ENCODE data around the gene MBD5.

The MBD5 gene

GRCh38 chr2:148351437-148352143, 330.7 kb downstream of the MBD5 start:
- Histone ChIP-seq H3K4me1 (ENCODE audit: control insufficient read depth, insufficient read depth, low read length, poor library complexity, severe bottlenecking) (no peaks in the 10 kb centered on the region), H3K36me3 (ENCODE audit: control insufficient read depth, insufficient read depth, low read length) (no peaks in the 10 kb centered on the region), H3K4me3 (ENCODE audit: extremely low read depth, insufficient read depth, low read length, poor library complexity, severe bottlenecking) (no peak overlapping the region), H3K9me3 (ENCODE audit: control insufficient read depth, low read length) (no peaks in the 10 kb centered on the region), H3K27ac (ENCODE audit: low read depth, low read length, severe bottlenecking) (no peak overlapping the region)
- WGBS, 2 experiments (ENCODE audit: insufficient coverage in 2 of 2), result 86% methylated on average over 1 of the region's 2 CpGs; no CpG with 5 or more reads in 1 of the 2 experiments

GRCh38 chr2:148358375-148358774, 337.5 kb downstream of the MBD5 start:
- Histone ChIP-seq H3K4me3 (ENCODE audit: extremely low read depth, insufficient read depth, low read length, poor library complexity, severe bottlenecking) (no peak overlapping the region), H3K4me1 (ENCODE audit: control insufficient read depth, insufficient read depth, low read length, poor library complexity, severe bottlenecking) (peaks cover 5% of the 10 kb centered on the region), H3K9me3 (ENCODE audit: control insufficient read depth, low read length) (no peaks in the 10 kb centered on the region), H3K36me3 (ENCODE audit: control insufficient read depth, insufficient read depth, low read length) (no peaks in the 10 kb centered on the region), H3K27ac (ENCODE audit: low read depth, low read length, severe bottlenecking) (no peak overlapping the region)
- WGBS, 2 experiments (ENCODE audit: insufficient coverage in 2 of 2), result 100% methylated on average over 2 to 3 of the region's 6 CpGs

- H3K36me3 ChIP-seq (ENCODE audit: control insufficient read depth, insufficient read depth, low read length), result no peaks in the 10 kb centered on the region
- no peak overlapping the region for H3K4me3 ChIP-seq (ENCODE audit: extremely low read depth, insufficient read depth, low read length, poor library complexity, severe bottlenecking)
- H3K27ac ChIP-seq (ENCODE audit: low read depth, low read length, severe bottlenecking), result no peak overlapping the region
- WGBS, 2 experiments (ENCODE audit: insufficient coverage in 2 of 2), result no CpG with 5 or more reads among the region's 1 CpG
- peaks cover 5% of the 10 kb centered on the region for H3K4me1 ChIP-seq (ENCODE audit: control insufficient read depth, insufficient read depth, low read length, poor library complexity, severe bottlenecking)
- no peaks in the 10 kb centered on the region for H3K9me3 ChIP-seq (ENCODE audit: control insufficient read depth, low read length)
Observed at GRCh38 chr2:148360662-148361061, 339.8 kb downstream of the MBD5 start.

GRCh38 chr2:148362144-148362796, 341.4 kb downstream of the MBD5 start:
- Histone ChIP-seq H3K4me3 (ENCODE audit: extremely low read depth, insufficient read depth, low read length, poor library complexity, severe bottlenecking) (no peak overlapping the region), H3K27ac (ENCODE audit: low read depth, low read length, severe bottlenecking) (no peak overlapping the region), H3K9me3 (ENCODE audit: control insufficient read depth, low read length) (no peaks in the 10 kb centered on the region), H3K4me1 (ENCODE audit: control insufficient read depth, insufficient read depth, low read length, poor library complexity, severe bottlenecking) (peaks cover 5% of the 10 kb centered on the region), H3K36me3 (ENCODE audit: control insufficient read depth, insufficient read depth, low read length) (no peaks in the 10 kb centered on the region)
- WGBS, 2 experiments (ENCODE audit: insufficient coverage in 2 of 2), result 84 to 88% methylated on average over 8 to 10 of the region's 10 CpGs

- Histone ChIP-seq H3K9me3 (ENCODE audit: control insufficient read depth, low read length) (peaks cover 4% of the 10 kb centered on the region), H3K36me3 (ENCODE audit: control insufficient read depth, insufficient read depth, low read length) (peaks cover 6% of the 10 kb centered on the region), H3K4me3 (ENCODE audit: extremely low read depth, insufficient read depth, low read length, poor library complexity, severe bottlenecking) (no peak overlapping the region), H3K27ac (ENCODE audit: low read depth, low read length, severe bottlenecking) (no peak overlapping the region), H3K4me1 (ENCODE audit: control insufficient read depth, insufficient read depth, low read length, poor library complexity, severe bottlenecking) (no peaks in the 10 kb centered on the region)
- WGBS, 2 experiments (ENCODE audit: insufficient coverage in 2 of 2), result 92 to 100% methylated on average over 1 to 2 of the region's 3 CpGs
Observed at GRCh38 chr2:148375214-148375613, 354.3 kb downstream of the MBD5 start.

- Histone ChIP-seq H3K4me1 (ENCODE audit: control insufficient read depth, insufficient read depth, low read length, poor library complexity, severe bottlenecking) (no peaks in the 10 kb centered on the region), H3K36me3 (ENCODE audit: control insufficient read depth, insufficient read depth, low read length) (no peaks in the 10 kb centered on the region), H3K4me3 (ENCODE audit: extremely low read depth, insufficient read depth, low read length, poor library complexity, severe bottlenecking) (no peak overlapping the region), H3K27ac (ENCODE audit: low read depth, low read length, severe bottlenecking) (no peak overlapping the region), H3K9me3 (ENCODE audit: control insufficient read depth, low read length) (no peaks in the 10 kb centered on the region)
- WGBS, 2 experiments (ENCODE audit: insufficient coverage in 2 of 2), result no CpG with 5 or more reads among the region's 1 CpG
Observed at GRCh38 chr2:148391324-148391723, 370.4 kb downstream of the MBD5 start.

- H3K36me3 ChIP-seq (ENCODE audit: control insufficient read depth, insufficient read depth, low read length), result no peaks in the 10 kb centered on the region
- WGBS, 2 experiments (ENCODE audit: insufficient coverage in 2 of 2), result no CpG with 5 or more reads among the region's 1 CpG
- H3K4me3 ChIP-seq (ENCODE audit: extremely low read depth, insufficient read depth, low read length, poor library complexity, severe bottlenecking), result no peak overlapping the region
- no peak overlapping the region for H3K27ac ChIP-seq (ENCODE audit: low read depth, low read length, severe bottlenecking)
- no peaks in the 10 kb centered on the region for H3K4me1 ChIP-seq (ENCODE audit: control insufficient read depth, insufficient read depth, low read length, poor library complexity, severe bottlenecking)
- no peaks in the 10 kb centered on the region for H3K9me3 ChIP-seq (ENCODE audit: control insufficient read depth, low read length)
Observed at GRCh38 chr2:148402786-148403185, 381.9 kb downstream of the MBD5 start.

- Histone ChIP-seq H3K36me3 (ENCODE audit: control insufficient read depth, insufficient read depth, low read length) (no peaks in the 10 kb centered on the region), H3K27ac (ENCODE audit: low read depth, low read length, severe bottlenecking) (no peak overlapping the region), H3K9me3 (ENCODE audit: control insufficient read depth, low read length) (no peaks in the 10 kb centered on the region), H3K4me1 (ENCODE audit: control insufficient read depth, insufficient read depth, low read length, poor library complexity, severe bottlenecking) (no peaks in the 10 kb centered on the region), H3K4me3 (ENCODE audit: extremely low read depth, insufficient read depth, low read length, poor library complexity, severe bottlenecking) (no peak overlapping the region)
- no CpG with 5 or more reads among the region's 1 CpG for WGBS, 2 experiments (ENCODE audit: insufficient coverage in 2 of 2)
Observed at GRCh38 chr2:148410899-148411298, 390.0 kb downstream of the MBD5 start.

GRCh38 chr2:148416248-148416647, 395.4 kb downstream of the MBD5 start:
- WGBS, 2 experiments (ENCODE audit: insufficient coverage in 2 of 2), result no CpG with 5 or more reads among the region's 1 CpG
- no peaks in the 10 kb centered on the region for H3K36me3 ChIP-seq (ENCODE audit: control insufficient read depth, insufficient read depth, low read length)
- no peaks in the 10 kb centered on the region for H3K4me1 ChIP-seq (ENCODE audit: control insufficient read depth, insufficient read depth, low read length, poor library complexity, severe bottlenecking)
- H3K9me3 ChIP-seq (ENCODE audit: control insufficient read depth, low read length), result no peaks in the 10 kb centered on the region
- H3K4me3 ChIP-seq (ENCODE audit: extremely low read depth, insufficient read depth, low read length, poor library complexity, severe bottlenecking), result no peak overlapping the region
- H3K27ac ChIP-seq (ENCODE audit: low read depth, low read length, severe bottlenecking), result no peak overlapping the region

GRCh38 chr2:148430101-148430500, 409.2 kb downstream of the MBD5 start:
- Histone ChIP-seq H3K36me3 (ENCODE audit: control insufficient read depth, insufficient read depth, low read length) (no peaks in the 10 kb centered on the region), H3K4me1 (ENCODE audit: control insufficient read depth, insufficient read depth, low read length, poor library complexity, severe bottlenecking) (no peaks in the 10 kb centered on the region), H3K4me3 (ENCODE audit: extremely low read depth, insufficient read depth, low read length, poor library complexity, severe bottlenecking) (no peak overlapping the region), H3K9me3 (ENCODE audit: control insufficient read depth, low read length) (no peaks in the 10 kb centered on the region), H3K27ac (ENCODE audit: low read depth, low read length, severe bottlenecking) (no peak overlapping the region)
- WGBS, 2 experiments (ENCODE audit: insufficient coverage in 2 of 2), result no CpG with 5 or more reads among the region's 1 CpG

- H3K4me1 ChIP-seq (ENCODE audit: control insufficient read depth, insufficient read depth, low read length, poor library complexity, severe bottlenecking), result no peaks in the 10 kb centered on the region
- H3K9me3 ChIP-seq (ENCODE audit: control insufficient read depth, low read length), result no peaks in the 10 kb centered on the region
- H3K27ac ChIP-seq (ENCODE audit: low read depth, low read length, severe bottlenecking), result no peak overlapping the region
- no peaks in the 10 kb centered on the region for H3K36me3 ChIP-seq (ENCODE audit: control insufficient read depth, insufficient read depth, low read length)
- H3K4me3 ChIP-seq (ENCODE audit: extremely low read depth, insufficient read depth, low read length, poor library complexity, severe bottlenecking), result no peak overlapping the region
- no CpG with 5 or more reads among the region's 1 CpG for WGBS, 2 experiments (ENCODE audit: insufficient coverage in 2 of 2)
Observed at GRCh38 chr2:148447877-148448276, 427.0 kb downstream of the MBD5 start.

Measured in mesodermal cell (in vitro differentiated cells).